Measurements from ENCODE around the gene LAMA2. TPM values are rescaled to one million over a fixed set of nuclear protein-coding genes. Genes with fewer than 3 reads are reported as not detected.

Gene LAMA2
- total RNA-seq, 4 donors from 2014 or later = 61.5 to 154 (median 103) TPM

- Histone ChIP-seq H3K9me3 (no peaks in the 10 kb centered on the region), H3K4me3 (no peak overlapping the region), H3K4me1 (no peaks in the 10 kb centered on the region), H3K27ac (peak overlapping the region in 1 of 2 donors; percentile 30), H3K36me3 (no peaks in the 10 kb centered on the region), H3K27me3 (no peaks in the 10 kb centered on the region)
- DNase-seq = no peak
- TF ChIP-seq CTCF (IDR thresholded peaks at IDR 0.05) (no peak), POLR2A (IDR thresholded peaks at IDR 0.05) (no peak)
- intact Hi-C loops (cut with DNase I; ENCODE audit: low total_unique reads) = no loop called here
Observed at GRCh38 chr6:129105035-129105434, 222.1 kb downstream of the LAMA2 start.

- DNase-seq = no peak
- intact Hi-C loops (cut with DNase I; ENCODE audit: low total_unique reads) = no loop called here
- H3K27ac ChIP-seq = no peak overlapping the region
Observed at GRCh38 chr6:129105793-129106192, 222.9 kb downstream of the LAMA2 start.

GRCh38 chr6:129108337-129108736, 225.4 kb downstream of the LAMA2 start:
- TF ChIP-seq POLR2A (IDR thresholded peaks at IDR 0.05) = no peak
- TF ChIP-seq CTCF (IDR thresholded peaks at IDR 0.05) = no peak
- Histone ChIP-seq H3K9me3 (no peaks in the 10 kb centered on the region), H3K4me3 (no peak overlapping the region), H3K4me1 (no peaks in the 10 kb centered on the region), H3K27ac (no peak overlapping the region), H3K36me3 (no peaks in the 10 kb centered on the region), H3K27me3 (no peaks in the 10 kb centered on the region)
- intact Hi-C loops (cut with DNase I; ENCODE audit: low total_unique reads) = no loop called here
- DNase-seq = no peak

More at GRCh38 chr6:129105793-129106192, 222.9 kb downstream of the LAMA2 start:
- Histone ChIP-seq H3K4me1 (no peaks in the 10 kb centered on the region), H3K27me3 (no peaks in the 10 kb centered on the region), H3K4me3 (no peak overlapping the region), H3K36me3 (no peaks in the 10 kb centered on the region), H3K9me3 (no peaks in the 10 kb centered on the region)
- no peak for TF ChIP-seq POLR2A (IDR thresholded peaks at IDR 0.05)
- no peak for TF ChIP-seq CTCF (IDR thresholded peaks at IDR 0.05)

GRCh38 chr6:129110690-129111343, 227.9 kb downstream of the LAMA2 start:
- no peak for TF ChIP-seq CTCF (IDR thresholded peaks at IDR 0.05)
- no peak for TF ChIP-seq POLR2A (IDR thresholded peaks at IDR 0.05)
- no peaks in the 10 kb centered on the region for H3K27me3 ChIP-seq
- H3K9me3 ChIP-seq = no peaks in the 10 kb centered on the region
- H3K4me1 ChIP-seq = no peaks in the 10 kb centered on the region
- DNase-seq = no peak
- no peaks in the 10 kb centered on the region for H3K36me3 ChIP-seq
- intact Hi-C loops (cut with DNase I; ENCODE audit: low total_unique reads) = no loop called here
- H3K4me3 ChIP-seq = no peak overlapping the region
- H3K27ac ChIP-seq = peak overlapping the region in 1 of 2 donors; percentile 15

- no peaks in the 10 kb centered on the region for H3K9me3 ChIP-seq
- H3K4me1 ChIP-seq = no peaks in the 10 kb centered on the region
- intact Hi-C loops (cut with DNase I; ENCODE audit: low total_unique reads) = no loop called here
- no peak for DNase-seq
- H3K27me3 ChIP-seq = no peaks in the 10 kb centered on the region
- H3K27ac ChIP-seq = peak overlapping the region; percentile 3 to 15
- TF ChIP-seq CTCF (IDR thresholded peaks at IDR 0.05) = no peak
- no peak for TF ChIP-seq POLR2A (IDR thresholded peaks at IDR 0.05)
- H3K4me3 ChIP-seq = no peak overlapping the region
- no peaks in the 10 kb centered on the region for H3K36me3 ChIP-seq
Observed at GRCh38 chr6:129111346-129111745, 228.4 kb downstream of the LAMA2 start.

All from uterus (tissue), 4 donors.